Left cardiac atrium (tissue), 4 donors: Measurements from ENCODE around the gene PROZ. TPM values are rescaled to one million over a fixed set of nuclear protein-coding genes. Genes with fewer than 3 reads are reported as not detected.
A peak's percentile ranks its signal among the peaks of the same experiment; 100 is the strongest.
"Not testable (repeated sequence)": the region's sequence is repeated elsewhere in the genome, so short reads cannot be mapped to it uniquely, and the experiment has no call there.

ENCODE experiments used
- ATAC-seq, 2 donors: fragments of 200-7000 bp; cut with Tn5 transposase; one replicate each; pipeline ENCODE4 v1.9.1; 2020; ENCODE audit warnings: mild to moderate bottlenecking in 2 of 2, moderate library complexity in 2 of 2
- DNase-seq: peaks from one replicate; pipeline ENCODE4 v3.0.0-alpha.2; 2020
- intact Hi-C, 2 donors: fragments of 100-400 bp; cut with DNase I; formaldehyde crosslinking; loops; one replicate each; pipeline versions ENCODE4 v1.14.1 to v1.15.1; 2022 to 2023
- total RNA-seq, 2 donors: library from RNA; stranded (reverse); fragmentation: NEBNext Ultra II Directional; extraction: Animal tissue kit (Norgen Biotek cat#: 25700); gene quantifications; one replicate each; pipeline ENCODE4 v1.2.1, GENCODE V29; 2021
- donor health status: DM: no; HTN: yes; CAD: no.
- donor health status: DM: no; HTN: yes; CAD: no; lungs with severe emphysema.
- donor health status: DM: yes; HTN: yes; CAD: no.
- donor health status: Dilated cardiomyopathy.

The PROZ gene
- total RNA-seq, 2 donors from 2014 or later, result not detected

DNA sequence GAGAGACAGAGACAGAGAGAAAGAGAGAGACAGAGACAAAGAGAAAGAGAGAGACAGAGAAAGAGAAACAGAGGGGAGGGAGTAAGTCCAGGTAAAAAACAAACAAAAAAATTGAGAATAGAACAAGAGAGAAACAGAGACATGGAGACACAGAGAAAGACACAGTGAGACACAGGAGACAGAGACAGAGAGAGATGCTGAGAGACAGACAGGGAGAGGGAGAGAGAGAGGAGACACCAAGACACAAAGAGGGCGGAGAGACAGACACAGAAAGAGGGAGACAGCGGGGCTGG, 5.8 kb upstream of the PROZ start:
- intact Hi-C loops, result loop anchor here in 1 of 2 donors (5.0 kb wide), 1 partner anchor 50 kb away; no protein-coding TSS in a partner anchor
- no peak for DNase-seq
- no peak for ATAC-seq

- ATAC-seq, result peak; percentile 71 to 76
- intact Hi-C loops, result loop anchor here in 1 of 2 donors (5.0 kb wide), 1 partner anchor 49 kb away; no protein-coding TSS in a partner anchor
Measured at GRCh38 chr13:113152984-113153809, 5.3 kb upstream of the PROZ start.

GRCh38 chr13:113153810-113154748, 4.4 kb upstream of the PROZ start:
- ATAC-seq, result peak; percentile 84 to 87
- intact Hi-C loops, result loop anchor here in 1 of 2 donors (5.0 kb wide), 1 partner anchor 48 kb away; no protein-coding TSS in a partner anchor
- peak; percentile 86 for DNase-seq

More at GRCh38 chr13:113152984-113153809, 5.3 kb upstream of the PROZ start:
- DNase-seq, result peak; percentile 63

DNA sequence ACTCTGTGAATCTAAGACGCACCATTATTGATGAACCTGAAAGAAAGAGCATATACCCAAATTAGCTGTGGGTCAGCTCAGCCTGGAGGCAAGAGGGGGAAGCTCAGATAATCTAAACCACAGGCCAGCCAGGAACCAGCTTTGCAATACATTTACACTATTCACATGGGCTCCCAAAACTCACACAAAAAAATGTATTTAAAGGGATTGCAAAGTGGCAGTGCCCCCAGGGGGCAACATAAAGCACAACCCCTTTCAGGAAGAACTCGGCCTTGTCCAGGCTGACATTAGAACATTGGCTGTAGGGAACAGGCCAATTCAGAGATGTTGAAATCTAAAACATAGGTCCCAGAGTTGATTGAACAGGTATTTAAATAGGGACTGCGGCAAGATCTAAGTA, 3.2 kb upstream of the PROZ start:
- ATAC-seq (no peak), DNase-seq (no peak)
- intact Hi-C loops, result no loop called here

DNA sequence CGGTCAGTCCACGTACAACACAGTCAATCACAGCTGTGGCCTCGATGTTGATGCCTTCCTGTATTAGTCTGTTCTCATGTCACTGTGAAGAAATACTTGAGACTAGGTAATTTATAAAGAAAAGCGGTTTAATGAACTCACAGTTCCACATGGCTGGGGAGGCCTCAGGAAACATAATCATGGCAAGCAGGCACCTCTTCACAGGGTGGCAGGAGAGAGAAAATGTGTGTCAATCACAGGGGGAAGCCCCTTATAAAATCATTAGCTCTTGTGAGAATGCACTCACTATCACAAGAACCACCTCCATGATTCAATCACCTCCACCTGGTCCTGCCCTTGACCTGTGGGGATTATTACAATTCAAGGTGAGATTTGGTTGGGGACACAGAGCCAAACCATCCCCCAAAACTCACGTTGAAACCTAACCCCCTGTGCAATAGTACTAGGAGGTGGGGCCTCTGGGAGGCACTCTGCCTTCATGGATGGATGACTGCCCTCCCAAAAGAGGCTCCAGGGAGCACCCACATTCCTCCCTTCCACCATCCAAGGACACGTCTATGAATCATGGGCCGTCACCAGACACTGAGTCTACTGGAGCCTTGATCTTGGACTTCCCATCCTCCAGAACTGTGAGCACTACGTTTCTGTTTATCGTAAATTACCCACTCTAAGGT, 2.3 kb upstream of the PROZ start:
- intact Hi-C loops, result no loop called here

GRCh38 chr13:113157206-113157928, 1.1 kb upstream of the PROZ start:
- intact Hi-C loops, result no loop called here
- no peak for ATAC-seq
- DNase-seq, result no peak

More for the DNA sequence above, 2.3 kb upstream of the PROZ start:
- no peak for DNase-seq
- ATAC-seq, result no peak

- intact Hi-C loops, result no loop called here
- ATAC-seq, result no peak
- DNase-seq, result no peak
Measured at GRCh38 chr13:113158946-113159345, 498 bp downstream of the PROZ start.

DNA sequence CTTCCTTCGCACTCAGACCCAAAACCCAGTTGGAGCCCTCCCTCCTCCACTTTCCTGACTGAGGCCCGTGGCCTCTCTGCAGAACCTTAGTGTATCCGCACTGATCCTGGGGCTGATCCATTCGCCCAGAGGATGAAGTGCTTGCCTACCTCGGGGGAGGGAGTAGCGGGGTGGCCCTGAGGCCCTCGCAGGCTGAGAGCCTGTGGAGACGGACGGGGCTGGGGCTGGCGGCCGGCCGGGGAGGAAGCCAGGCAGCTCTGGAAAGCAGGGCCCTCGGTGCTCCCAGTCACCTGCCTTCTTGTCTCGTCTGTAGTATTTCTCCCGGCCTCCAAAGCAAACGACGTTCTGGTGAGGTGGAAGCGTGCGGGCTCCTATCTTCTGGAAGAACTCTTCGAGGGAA, 1.3 kb downstream of the PROZ start:
- intact Hi-C loops, result no loop called here
- no peak for ATAC-seq
- no peak for DNase-seq

DNA sequence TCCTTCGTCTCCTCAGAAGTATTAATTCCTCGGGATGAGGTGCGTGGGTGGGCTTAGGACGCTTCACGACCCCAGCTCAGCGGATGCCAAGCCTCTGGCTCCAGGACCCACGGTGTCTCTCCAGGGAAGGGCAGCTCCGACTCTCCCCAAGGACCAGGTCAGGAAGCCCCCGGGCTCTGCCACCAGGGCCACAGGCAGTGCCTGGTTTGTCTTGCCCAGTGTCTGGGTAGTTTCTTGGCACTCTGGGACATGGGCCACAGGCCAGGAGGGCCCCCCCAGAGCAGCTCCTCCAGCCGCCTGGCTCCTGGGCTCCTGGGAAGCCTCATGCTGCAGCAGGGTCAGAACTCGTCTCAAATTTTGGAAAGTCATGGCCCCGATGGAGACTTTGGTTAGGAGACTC, 2.5 kb downstream of the PROZ start:
- intact Hi-C loops, result no loop called here
- no peak for ATAC-seq
- DNase-seq, result no peak

GRCh38 chr13:113161433-113161832, 3.0 kb downstream of the PROZ start:
- ATAC-seq (no peak), DNase-seq (no peak)
- intact Hi-C loops, result no loop called here

DNA sequence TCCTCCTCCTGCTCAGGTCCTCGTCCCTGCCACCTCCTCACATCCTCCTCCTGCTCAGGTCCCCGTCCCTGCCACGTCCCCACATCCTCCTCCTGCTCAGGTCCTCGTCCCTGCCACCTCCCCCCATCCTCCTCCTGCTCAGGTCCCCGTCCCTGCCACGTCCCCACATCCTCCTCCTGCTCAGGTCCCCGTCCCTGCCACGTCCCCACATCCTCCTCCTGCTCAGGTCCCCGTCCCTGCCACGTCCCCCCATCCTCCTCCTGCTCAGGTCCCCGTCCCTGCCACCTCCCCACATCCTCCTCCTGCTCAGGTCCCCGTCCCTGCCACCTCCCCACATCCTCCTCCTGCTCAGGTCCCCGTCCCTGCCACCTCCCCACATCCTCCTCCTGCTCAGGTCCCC, 3.5 kb downstream of the PROZ start:
- intact Hi-C loops, DNase-seq, ATAC-seq: not testable (repeated sequence)

- DNase-seq (no peak), ATAC-seq (no peak)
- intact Hi-C loops, result no loop called here
Measured at GRCh38 chr13:113162783-113163685, 4.6 kb downstream of the PROZ start.

DNA sequence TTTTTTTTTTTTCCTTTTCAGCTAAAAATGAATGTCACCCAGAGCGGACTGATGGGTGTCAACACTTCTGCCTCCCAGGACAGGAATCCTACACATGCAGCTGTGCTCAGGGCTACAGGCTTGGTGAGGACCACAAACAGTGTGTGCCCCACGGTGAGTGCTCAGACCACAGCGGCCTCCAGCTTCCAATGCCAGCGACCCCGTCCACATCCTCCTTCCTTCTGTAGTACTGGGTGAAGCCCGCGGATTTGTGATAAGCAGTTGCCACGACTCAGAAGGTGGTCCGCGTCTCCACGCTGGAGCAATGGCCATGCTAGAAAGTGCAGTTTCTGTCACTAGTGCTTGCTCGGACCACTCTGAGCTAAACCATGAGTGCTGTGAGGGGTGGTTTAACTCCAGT, 6.0 kb downstream of the PROZ start:
- intact Hi-C loops, result no loop called here

DNA sequence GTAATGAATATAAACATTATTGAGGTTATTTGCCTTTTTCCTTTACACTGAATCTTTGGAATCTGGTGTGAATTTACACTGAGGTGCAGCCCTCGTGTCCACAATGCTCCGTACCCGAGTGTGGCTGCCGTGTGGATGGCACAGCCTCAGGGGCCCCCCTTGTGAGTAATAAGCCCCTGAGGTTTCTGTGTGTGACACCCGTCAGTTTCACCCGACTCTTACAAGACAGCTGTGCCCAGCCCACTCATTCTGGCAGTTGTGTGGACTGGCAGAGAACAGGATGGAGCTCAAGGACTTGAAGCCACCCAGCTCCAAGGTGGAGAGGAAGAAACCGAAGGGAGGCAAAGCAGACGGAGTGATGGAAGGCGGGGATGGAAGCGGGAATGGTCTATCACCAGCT, 7.8 kb downstream of the PROZ start:
- intact Hi-C loops, result no loop called here
- DNase-seq (no peak), ATAC-seq (no peak)

More for the DNA sequence above, 6.0 kb downstream of the PROZ start:
- no peak for ATAC-seq
- DNase-seq, result no peak

GRCh38 chr13:113166681-113167080, 8.2 kb downstream of the PROZ start:
- ATAC-seq (no peak), DNase-seq (no peak)
- intact Hi-C loops, result no loop called here

DNA sequence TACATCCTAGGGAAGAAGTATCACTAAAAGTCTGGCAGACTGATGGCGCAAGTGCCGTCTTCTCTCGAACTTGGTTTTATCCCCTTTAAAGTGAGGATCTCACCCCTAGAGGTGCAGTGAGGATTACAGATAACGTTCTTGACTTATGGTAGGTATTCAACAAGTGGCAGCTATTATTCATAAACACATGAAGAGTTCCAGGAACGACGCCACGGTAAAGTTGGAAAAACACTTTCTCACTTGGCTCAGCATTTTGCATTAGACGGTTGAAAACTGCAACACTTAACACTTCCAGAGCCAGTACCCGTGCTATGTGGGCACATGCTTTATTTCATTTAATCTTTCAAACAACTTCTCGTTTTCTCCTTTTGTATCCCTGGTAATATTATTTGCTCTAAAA, 8.7 kb downstream of the PROZ start:
- intact Hi-C loops, result no loop called here
- ATAC-seq, result no peak

GRCh38 chr13:113167575-113167974, 9.1 kb downstream of the PROZ start:
- DNase-seq (no peak), ATAC-seq (no peak)
- intact Hi-C loops, result no loop called here

More for the DNA sequence above, 8.7 kb downstream of the PROZ start:
- no peak for DNase-seq

- DNase-seq (no peak), ATAC-seq (no peak)
- intact Hi-C loops, result no loop called here
Measured at GRCh38 chr13:113168211-113168610, 9.8 kb downstream of the PROZ start.
